NCI-H146 (cell line): ENCODE measurements around the gene CTF1.
"Not testable (repeated sequence)": the region's sequence is repeated elsewhere in the genome, so short reads cannot be mapped to it uniquely, and the experiment has no call there.

Experiments used
- DNase-seq: peaks from one replicate; lab custom pipeline; 2025; lab: John Stamatoyannopoulos, UW

CTF1 gene

GRCh38 chr16:30896261-30896888 lies at the start of gene CTF1:
Gene CTF1, plus strand, starts transcription at chr16:30896614. Its CDS starts 30 bp downstream, at chr16:30896644.
- peak; percentile 34 for DNase-seq

- no peak for DNase-seq
Observed at GRCh38 chr16:30846649-30847402, 49.6 kb upstream of the CTF1 start.

- no peak for DNase-seq
Observed at GRCh38 chr16:30850246-30850645, 46.2 kb upstream of the CTF1 start.

- DNase-seq: no peak
Observed at GRCh38 chr16:30853758-30854157, 42.7 kb upstream of the CTF1 start.

- no peak for DNase-seq
Observed at GRCh38 chr16:30858111-30858495, 38.3 kb upstream of the CTF1 start.

- DNase-seq: no peak
Observed at GRCh38 chr16:30858829-30859423, 37.5 kb upstream of the CTF1 start.

- DNase-seq: not testable (repeated sequence)
Observed at GRCh38 chr16:30860729-30861128, 35.7 kb upstream of the CTF1 start.

GRCh38 chr16:30863178-30863577 lies 33.2 kb upstream of the CTF1 start:
- DNase-seq: not testable (repeated sequence)

GRCh38 chr16:30866031-30866430 lies 30.4 kb upstream of the CTF1 start:
- DNase-seq: no peak

- peak; percentile 10 for DNase-seq
Observed at GRCh38 chr16:30867747-30868146, 28.7 kb upstream of the CTF1 start.

- no peak for DNase-seq
Observed at GRCh38 chr16:30870904-30871303, 25.5 kb upstream of the CTF1 start.

GRCh38 chr16:30874244-30874820 lies 22.1 kb upstream of the CTF1 start:
- DNase-seq: peak; percentile 41

GRCh38 chr16:30874821-30875717 lies 21.3 kb upstream of the CTF1 start:
- peak; percentile 97 for DNase-seq

- DNase-seq: peak; percentile 59
Observed at GRCh38 chr16:30875871-30876801, 20.3 kb upstream of the CTF1 start.

GRCh38 chr16:30876867-30877266 lies 19.5 kb upstream of the CTF1 start:
- DNase-seq: peak; percentile 22

GRCh38 chr16:30882429-30883310 lies 13.7 kb upstream of the CTF1 start:
- peak; percentile 51 for DNase-seq

GRCh38 chr16:30884760-30885159 lies 11.7 kb upstream of the CTF1 start:
- no peak for DNase-seq

- DNase-seq: no peak
Observed at GRCh38 chr16:30885196-30885595, 11.2 kb upstream of the CTF1 start.

GRCh38 chr16:30886145-30886544 lies 10.3 kb upstream of the CTF1 start:
- DNase-seq: no peak

GRCh38 chr16:30887927-30888326 lies 8.5 kb upstream of the CTF1 start:
- no peak for DNase-seq
